Lower leg skin (tissue), 4 donors: ENCODE results near the gene PYY. TPM values are rescaled to one million over a fixed set of nuclear protein-coding genes. Genes with fewer than 3 reads are reported as not detected.

ENCODE experiments used
- DNase-seq, 2 donors: peaks; one replicate each; pipeline ENCODE4 v3.0.0-alpha.2; 2019; ENCODE audit warnings: low spot score in 2 of 2
- H3K4me3 ChIP-seq: fragments of 200-600 bp; sonication (generic); 2 replicates; pipeline ENCODE4 v1.5.1; 2017; ENCODE audit warnings: mild to moderate bottlenecking, low read depth; ENCODE audit not compliant: poor library complexity, severe bottlenecking
- CTCF ChIP-seq, 3 donors: fragments of 450-650 bp; IDR thresholded peaks; one replicate each; pipeline ENCODE4 v1.5.1; 2016; ENCODE audit warnings: antibody characterized with exemption in 3 of 3, mild to moderate bottlenecking in 3 of 3, moderate library complexity in 2 of 3
- POLR2A ChIP-seq, 2 donors: fragments of 450-650 bp; IDR thresholded peaks; one replicate each; pipeline ENCODE4 v1.6.1; 2016 to 2017; ENCODE audit warnings: antibody characterized with exemption in 2 of 2, mild to moderate bottlenecking in 1 of 2, moderate library complexity in 1 of 2
- WGBS, 2 donors: methylation state at CpG; one replicate each; pipeline ENCODE4 v1.1.5; 2018; 5-methylcytosine and 5-hydroxymethylcytosine counted together
- intact Hi-C: fragments of 100-400 bp; cut with DNase I; formaldehyde crosslinking; loops from one replicate; pipeline ENCODE4 v1.15.0; 2023; ENCODE audit warnings: low total_unique reads
- total RNA-seq, 4 donors: library from RNA; depleted of rRNA; stranded (reverse); fragments of >200 nt; gene quantifications; one replicate each; pipeline ENCODE4 v1.1.0, GENCODE V29; 2016

The PYY gene
- total RNA-seq, 4 donors from 2014 or later = not detected

DNA sequence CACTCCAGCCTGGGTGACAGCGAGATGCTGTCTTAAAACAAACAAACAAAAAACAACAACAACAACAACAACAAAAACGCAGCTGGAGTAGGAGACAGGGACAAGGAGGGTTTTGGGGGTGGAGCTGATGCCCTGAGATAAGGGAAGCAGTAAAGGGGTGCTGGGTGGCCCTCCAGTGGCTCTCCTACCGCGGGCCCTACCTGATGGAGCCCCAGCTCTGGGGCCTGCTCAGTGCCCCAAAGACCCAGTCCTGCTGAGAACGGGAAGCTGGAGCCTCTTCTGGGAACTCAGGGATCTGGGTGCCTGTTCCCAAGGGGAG, 29.4 kb upstream of the PYY start:
- no peak for DNase-seq
- H3K4me3 ChIP-seq = no peak overlapping the region
- 34 to 46% methylated on average over 4 to 5 of the region's 5 CpGs for WGBS, 2 donors
- TF ChIP-seq POLR2A (IDR thresholded peaks at IDR 0.05) (no peak), CTCF (IDR thresholded peaks at IDR 0.05) (no peak)
- intact Hi-C loops = no loop called here

DNA sequence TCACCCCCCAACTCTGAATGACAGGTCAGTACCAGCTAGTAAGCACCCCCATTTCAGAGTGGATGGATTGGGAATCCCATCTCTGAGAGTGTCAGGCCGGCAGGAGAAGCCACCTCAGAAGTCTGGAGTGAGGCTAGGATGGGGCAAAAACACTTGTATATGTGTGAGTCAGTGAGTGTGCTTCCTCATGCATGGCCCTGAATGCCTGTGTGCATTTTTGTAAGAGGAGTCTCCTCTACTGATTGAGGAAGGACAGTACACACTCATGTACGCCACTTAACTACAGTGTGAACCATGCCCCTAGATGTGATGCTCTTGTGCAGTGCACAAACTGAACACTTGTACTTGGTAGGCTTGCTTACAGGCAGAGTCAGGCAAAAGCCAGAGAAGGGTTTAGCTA, 28.4 kb upstream of the PYY start:
- no peak for DNase-seq
- no peak for TF ChIP-seq CTCF (IDR thresholded peaks at IDR 0.05)
- no peak for TF ChIP-seq POLR2A (IDR thresholded peaks at IDR 0.05)
- 72 to 86% methylated on average over 2 of the region's 2 CpGs for WGBS, 2 donors
- intact Hi-C loops = no loop called here
- no peak overlapping the region for H3K4me3 ChIP-seq

DNA sequence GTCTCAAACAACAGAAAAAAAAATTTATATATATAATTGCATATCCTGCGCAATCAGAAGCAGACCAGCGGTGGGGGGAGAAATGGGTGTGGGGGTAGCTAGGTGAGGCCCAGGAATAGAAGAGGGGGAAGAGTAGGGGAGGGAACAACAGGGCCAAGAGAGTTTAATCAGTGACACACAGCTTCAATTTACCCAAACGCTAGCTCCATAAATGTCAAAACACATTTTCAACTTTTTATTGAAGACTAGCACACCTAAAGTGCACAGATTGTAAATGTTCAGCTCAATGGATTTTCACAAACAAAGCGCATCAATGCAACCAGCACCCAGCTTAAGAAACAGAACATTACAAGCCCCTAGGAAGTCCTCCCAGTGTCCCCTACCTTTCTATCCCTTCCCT, 25.9 kb upstream of the PYY start:
- 86% methylated on average over 4 of the region's 4 CpGs for WGBS, 2 donors
- no peak overlapping the region for H3K4me3 ChIP-seq
- intact Hi-C loops = no loop called here
- TF ChIP-seq CTCF (IDR thresholded peaks at IDR 0.05) (no peak), POLR2A (IDR thresholded peaks at IDR 0.05) (no peak)
- no peak for DNase-seq

GRCh38 chr17:43979011-43979410, 25.3 kb upstream of the PYY start:
- H3K4me3 ChIP-seq = no peak overlapping the region
- WGBS, 2 donors = 26 to 47% methylated on average over 7 of the region's 7 CpGs
- intact Hi-C loops = no loop called here
- DNase-seq = no peak
- TF ChIP-seq POLR2A (IDR thresholded peaks at IDR 0.05) (no peak), CTCF (IDR thresholded peaks at IDR 0.05) (no peak)

DNA sequence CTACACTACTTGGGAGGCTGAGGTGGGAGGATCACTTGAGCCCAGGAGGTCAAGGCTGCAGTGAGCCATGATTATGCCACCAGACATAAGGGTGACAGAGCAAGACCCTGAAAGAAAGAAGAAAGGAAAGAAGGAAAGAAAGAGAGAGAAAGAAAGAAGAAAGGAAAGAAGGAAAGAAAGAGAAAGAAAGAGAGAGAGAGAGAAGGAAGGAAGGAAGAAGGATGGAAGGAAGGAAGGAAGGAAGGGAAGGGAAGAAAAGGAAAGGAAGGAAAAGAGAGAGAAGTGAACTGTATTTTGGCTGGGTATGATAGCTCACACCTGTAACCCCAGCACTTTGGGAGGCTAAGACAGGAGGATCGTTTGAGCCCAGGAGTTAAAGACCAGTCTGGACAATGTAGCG, 24.3 kb upstream of the PYY start:
- TF ChIP-seq CTCF (IDR thresholded peaks at IDR 0.05) (no peak), POLR2A (IDR thresholded peaks at IDR 0.05) (no peak)
- no peak overlapping the region for H3K4me3 ChIP-seq
- WGBS, 2 donors = 82 to 86% methylated on average over 2 of the region's 2 CpGs
- intact Hi-C loops = no loop called here
- DNase-seq = no peak

DNA sequence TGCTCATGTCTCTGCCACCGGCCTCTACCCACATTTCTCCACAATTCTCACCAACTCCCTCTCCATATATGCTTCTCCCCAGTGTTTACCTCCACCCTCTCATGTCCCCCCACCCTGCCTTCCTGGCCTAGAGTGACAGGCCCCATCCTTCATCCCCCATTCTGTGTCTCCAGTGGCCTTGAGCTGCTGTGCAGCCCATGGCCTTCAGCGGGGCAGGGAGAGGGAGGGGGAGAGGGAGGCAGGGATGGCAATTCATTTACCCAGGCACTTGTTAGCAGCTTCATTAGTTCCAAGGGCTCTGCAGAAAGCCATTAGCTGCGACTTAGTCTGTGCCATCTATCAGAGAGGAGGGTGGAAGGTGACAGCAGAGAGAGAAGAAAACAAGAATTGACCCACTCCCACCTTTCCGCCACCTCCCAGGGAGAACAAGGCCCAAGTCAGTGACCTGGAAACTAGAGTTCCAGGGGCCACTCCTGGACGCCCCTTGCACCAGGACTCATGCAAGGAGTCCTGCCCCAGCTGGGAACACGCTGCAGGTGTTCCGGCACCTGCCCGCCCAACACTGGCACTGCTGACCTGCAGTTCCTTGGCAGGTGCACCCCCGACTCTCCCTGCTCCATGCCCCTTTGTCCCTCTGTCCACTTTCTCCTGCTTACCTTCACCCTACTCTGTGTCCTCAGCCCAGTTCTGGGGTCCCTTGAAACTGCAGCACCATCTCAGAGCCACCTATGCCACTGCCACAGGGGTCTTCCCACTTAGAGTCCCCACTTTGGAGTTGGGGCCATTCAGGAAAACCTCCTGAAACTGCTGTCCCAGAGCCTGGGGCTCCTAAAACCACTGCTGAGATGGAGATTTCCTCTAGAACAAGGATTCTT, 23.5 kb upstream of the PYY start:
- DNase-seq = no peak
- TF ChIP-seq POLR2A (IDR thresholded peaks at IDR 0.05) = no peak
- TF ChIP-seq CTCF (IDR thresholded peaks at IDR 0.05) = no peak
- intact Hi-C loops = no loop called here
- WGBS, 2 donors = 76 to 79% methylated on average over 9 of the region's 9 CpGs
- H3K4me3 ChIP-seq = no peak overlapping the region
